ENCODE data around the gene POLR3E.

DNA sequence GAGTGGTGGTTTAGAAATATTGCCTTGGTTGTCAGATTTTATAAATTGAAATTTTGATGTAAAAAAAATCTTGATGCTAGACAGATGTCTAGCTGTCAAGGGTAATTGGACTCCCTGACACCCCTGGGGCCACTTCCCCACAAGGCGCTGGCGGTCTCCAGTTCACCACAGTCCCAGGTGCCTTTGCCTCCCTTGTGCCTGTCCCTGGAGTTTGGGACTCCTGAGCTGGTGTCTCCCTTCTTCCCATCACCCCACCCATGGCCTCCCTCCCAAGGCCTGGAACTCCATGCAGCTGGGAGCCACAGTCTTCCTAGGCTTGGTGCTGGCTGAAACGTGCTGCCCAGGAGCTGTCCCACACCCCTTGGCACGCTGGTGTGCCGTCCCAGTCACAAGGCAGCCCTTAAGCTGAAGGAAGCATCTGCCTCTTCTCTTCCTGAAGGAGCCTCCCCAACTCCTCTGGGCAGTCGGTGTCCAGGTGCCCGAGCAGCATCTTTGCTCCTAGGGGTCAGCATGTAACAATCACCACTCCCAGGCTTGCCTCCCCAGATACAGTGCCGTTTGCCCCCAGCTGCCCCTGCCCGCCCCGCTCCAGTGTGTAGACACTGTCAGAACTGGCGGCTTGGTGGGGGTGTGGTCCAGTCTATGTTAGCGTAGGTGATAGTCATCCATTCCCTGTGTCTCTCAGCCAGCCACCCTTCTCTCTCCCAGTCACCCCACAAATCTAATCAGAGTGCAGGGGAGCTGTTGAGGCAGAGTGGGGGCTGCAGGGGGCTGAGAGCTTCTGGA lies 26.2 kb downstream of the POLR3E start:
- TF ChIP-seq SMAD3 (CRISPR knock-in tag; IDR thresholded peaks at IDR 0.05; ENCODE audit: borderline replicate concordance) (no peak), NR2C2 (CRISPR knock-in tag; IDR thresholded peaks at IDR 0.05) (no peak), FOXP1 (CRISPR knock-in tag; IDR thresholded peaks at IDR 0.05; ENCODE audit: borderline replicate concordance) (no peak)
- TF ChIP-seq, protein P1, sequence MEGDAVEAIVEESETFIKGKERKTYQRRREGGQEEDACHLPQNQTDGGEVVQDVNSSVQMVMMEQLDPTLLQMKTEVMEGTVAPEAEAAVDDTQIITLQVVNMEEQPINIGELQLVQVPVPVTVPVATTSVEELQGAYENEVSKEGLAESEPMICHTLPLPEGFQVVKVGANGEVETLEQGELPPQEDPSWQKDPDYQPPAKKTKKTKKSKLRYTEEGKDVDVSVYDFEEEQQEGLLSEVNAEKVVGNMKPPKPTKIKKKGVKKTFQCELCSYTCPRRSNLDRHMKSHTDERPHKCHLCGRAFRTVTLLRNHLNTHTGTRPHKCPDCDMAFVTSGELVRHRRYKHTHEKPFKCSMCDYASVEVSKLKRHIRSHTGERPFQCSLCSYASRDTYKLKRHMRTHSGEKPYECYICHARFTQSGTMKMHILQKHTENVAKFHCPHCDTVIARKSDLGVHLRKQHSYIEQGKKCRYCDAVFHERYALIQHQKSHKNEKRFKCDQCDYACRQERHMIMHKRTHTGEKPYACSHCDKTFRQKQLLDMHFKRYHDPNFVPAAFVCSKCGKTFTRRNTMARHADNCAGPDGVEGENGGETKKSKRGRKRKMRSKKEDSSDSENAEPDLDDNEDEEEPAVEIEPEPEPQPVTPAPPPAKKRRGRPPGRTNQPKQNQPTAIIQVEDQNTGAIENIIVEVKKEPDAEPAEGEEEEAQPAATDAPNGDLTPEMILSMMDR (IDR thresholded peaks at IDR 0.05) = no peak
- TF ChIP-seq, protein P2, sequence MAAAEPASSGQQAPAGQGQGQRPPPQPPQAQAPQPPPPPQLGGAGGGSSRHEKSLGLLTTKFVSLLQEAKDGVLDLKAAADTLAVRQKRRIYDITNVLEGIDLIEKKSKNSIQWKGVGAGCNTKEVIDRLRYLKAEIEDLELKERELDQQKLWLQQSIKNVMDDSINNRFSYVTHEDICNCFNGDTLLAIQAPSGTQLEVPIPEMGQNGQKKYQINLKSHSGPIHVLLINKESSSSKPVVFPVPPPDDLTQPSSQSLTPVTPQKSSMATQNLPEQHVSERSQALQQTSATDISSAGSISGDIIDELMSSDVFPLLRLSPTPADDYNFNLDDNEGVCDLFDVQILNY (CRISPR knock-in tag; IDR thresholded peaks at IDR 0.05) = no peak

All from WTC11 (cell line).